Hypothalamus (tissue), 51 donors: ENCODE measurements around the gene MORC4.

Experiments
- DNase-seq, 51 donors: peaks; one replicate each; lab custom pipeline; 2025; lab: John Stamatoyannopoulos, UW

The MORC4 gene

DNA sequence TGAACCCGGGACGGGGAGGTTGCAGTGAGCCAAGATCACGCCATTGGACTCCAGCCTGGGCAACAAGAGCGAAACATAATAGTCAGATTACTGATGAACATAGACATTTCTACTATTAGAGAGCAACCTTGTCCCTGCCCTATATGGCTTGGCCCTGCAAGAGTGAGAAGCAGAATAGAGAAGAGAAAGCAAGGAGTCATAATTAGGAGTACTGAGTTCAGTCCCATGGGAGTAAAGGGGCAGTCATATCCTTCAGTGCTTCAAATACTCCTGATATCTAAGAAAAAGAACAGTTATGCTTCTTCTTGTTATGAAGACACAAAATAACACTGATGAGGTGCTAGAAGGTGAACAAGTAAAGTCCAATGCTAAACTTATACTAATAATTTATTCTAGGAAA is 46.0 kb downstream of the MORC4 start:
- no peak for DNase-seq

DNA sequence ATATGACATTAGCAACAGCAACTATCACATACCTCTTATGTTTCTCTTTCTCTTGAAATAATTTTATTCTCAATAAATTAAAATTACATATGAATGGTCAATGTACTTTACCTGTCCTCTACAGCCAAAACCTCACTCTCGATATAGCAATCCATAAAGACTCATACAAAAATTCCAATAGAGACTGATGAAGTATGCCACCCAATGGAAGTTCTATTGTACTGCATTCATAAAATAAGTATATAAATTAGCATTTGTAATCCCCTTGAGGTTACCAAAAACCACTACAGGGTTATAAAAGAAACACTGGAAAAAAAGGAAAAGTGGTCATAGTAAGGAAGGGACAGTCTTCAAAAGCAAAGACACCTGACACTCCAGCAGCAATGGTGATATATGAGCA is 47.0 kb downstream of the MORC4 start:
- DNase-seq = no peak

DNA sequence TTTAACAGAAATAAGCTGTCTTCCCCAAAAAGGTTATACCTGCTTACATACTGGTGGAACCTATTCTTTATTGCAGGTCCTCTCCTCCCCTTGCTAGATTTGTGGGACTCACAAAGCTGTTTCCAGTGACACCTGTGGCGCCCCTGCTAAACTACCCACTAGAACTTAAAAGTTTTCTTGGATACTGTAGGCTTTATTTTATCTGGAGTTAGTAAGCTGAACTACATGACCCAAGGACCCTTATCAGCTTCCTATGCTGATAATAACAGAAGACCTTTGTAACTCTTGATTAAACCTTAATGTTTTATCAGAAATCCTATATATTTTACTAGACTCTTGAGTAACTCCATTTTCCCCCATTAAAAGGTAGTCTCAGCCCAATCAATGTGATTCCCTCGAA is 47.5 kb downstream of the MORC4 start:
- DNase-seq = no peak

DNA sequence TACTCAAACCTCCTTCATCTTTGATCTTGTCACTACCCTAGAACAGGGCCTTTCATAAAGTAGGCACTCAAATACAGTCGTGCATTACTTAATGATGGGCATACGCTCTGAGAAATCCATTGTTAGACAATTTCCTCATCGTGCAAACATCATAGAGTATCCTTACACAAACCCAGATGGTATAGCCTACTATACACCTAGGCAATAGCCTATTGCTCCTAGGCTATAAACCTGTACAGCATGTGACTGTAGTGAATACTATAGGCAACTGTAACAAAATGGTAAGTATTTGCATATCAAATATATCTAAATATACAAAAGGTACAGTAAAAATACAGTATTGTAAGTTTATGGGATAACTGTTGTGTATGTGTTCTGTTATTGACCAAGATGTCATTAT is 47.9 kb downstream of the MORC4 start:
- no peak for DNase-seq

DNA sequence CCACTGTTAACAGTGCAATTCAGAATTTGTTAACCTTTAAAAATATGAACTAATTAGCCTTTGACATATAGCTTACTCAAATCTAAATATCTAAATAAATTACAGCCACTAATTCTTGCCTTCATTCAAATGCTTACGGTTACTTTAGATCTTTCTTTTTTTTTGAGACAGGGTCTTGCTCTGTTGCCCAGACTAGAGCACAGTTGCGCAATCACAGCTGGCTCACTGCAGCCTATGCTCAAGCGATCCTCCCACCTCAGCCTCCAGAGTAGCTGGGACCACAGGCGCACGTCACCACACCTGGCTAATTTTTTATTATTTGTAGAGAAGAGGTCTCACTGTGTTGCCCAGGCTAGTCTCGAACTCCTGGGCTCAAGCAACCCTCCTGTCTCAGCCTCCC is 48.8 kb downstream of the MORC4 start:
- no peak for DNase-seq

DNA sequence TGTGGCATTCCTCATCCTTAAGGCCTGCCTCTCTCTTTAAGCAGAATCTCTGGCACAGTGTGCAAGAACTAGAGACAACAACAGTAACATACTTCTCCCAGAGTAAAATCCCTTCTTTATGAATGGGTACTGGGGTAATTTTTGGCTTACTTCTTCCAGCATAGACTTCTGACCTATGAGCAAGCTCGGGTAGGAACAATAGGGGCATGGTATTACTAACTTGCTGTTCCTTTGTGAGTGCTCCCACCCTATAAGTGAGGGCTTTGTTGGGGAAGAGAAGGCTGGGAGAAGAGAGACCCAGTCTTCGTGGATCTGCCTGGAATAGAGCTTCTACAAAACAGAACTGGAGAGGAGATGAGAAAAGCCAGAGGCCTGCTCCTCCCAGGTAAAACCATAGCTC is 49.6 kb downstream of the MORC4 start:
- peak in 1 of 51 donors; percentile 1 for DNase-seq

DNA sequence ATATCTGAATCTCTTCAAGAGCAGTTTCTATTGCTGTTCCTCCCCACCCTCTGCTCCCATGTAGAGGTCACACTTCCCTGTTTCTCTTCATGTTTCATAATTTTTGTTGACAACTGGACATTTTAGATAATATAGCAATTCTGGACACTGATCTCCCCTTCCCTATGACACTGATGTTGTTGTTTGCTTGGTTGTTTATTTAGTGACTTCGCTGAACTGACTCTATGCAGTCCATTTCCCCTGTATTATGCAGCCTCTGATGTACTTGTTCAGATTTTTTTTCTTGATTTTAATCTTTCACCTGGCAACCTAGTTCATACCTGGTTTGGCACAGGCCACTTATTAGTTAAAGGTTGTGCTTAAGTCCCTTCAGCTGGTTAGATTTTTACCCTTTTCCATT is 50.6 kb downstream of the MORC4 start:
- DNase-seq = no peak

DNA sequence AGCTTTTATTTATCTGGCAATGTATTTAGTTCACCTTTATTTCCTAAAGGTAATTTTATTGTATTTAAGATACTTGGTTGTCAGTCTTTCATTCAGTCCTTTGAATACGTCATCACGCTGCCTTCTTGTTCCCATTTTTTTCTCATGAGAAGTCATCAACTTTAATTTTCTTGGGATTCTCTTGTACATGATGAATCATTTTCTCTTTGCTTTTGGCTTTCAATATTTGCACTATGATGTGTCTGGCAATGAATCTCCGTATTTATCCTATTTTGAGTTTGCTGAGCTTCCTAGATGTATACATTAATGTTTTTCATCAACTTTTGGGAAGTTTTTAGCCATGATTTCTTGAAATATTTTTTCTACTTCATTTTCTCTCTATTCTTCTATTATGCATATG is 51.4 kb downstream of the MORC4 start:
- DNase-seq = no peak

DNA sequence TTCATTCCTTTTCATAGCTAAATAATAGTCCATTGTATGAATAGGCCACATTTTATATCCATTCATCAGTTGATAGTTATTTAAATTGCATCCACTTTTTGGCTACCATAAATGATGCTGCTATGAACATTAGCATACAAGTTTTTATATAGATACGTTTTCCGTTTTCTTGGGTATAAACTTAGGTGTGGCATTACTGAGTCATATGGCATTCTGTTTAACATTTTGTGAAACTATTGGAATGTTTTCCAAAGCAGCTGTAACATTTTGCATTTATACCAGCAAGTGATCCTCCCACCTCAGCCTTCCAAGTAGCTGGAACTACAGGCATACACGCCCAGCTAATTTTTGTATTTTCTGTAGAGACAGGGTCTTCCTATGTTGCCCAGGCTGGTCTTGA is 53.5 kb downstream of the MORC4 start:
- DNase-seq = no peak

DNA sequence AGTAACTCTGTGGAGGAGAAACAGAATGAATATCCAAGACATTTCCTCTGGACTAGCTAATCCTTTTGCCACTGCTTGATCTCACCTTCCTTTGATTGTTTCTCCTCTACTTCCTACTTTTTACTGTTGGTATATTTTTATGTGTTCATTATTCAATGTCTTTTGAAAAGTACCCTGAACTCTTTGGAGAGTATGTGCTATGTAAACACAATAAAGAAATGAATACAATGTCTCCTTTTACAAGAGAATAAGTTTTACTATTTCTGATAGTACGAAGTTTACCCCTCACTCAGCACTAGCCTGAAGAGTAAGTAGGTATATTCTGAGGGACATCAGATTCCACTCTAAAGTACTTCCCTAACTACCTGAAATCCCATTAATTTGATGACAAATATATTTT is 59.9 kb downstream of the MORC4 start:
- no peak for DNase-seq

DNA sequence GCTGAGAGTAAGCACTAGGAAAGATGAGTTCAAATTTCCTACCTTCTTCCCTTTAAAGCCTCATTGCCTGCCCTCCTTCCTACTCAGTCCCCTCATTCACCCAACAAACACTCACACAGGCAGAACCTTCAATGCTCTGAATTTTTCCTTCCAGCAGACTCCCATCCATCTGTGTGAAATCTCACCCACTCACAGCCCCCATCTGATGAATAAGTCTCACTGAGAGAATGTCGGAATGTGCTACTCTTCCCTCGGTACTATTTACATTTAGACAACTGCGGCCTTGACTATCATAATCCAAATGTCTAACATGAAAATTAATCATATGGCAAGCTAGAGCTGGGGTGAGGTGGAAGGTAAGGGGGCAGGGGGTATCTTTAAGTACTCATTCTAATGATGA is 60.4 kb downstream of the MORC4 start:
- DNase-seq = no peak

DNA sequence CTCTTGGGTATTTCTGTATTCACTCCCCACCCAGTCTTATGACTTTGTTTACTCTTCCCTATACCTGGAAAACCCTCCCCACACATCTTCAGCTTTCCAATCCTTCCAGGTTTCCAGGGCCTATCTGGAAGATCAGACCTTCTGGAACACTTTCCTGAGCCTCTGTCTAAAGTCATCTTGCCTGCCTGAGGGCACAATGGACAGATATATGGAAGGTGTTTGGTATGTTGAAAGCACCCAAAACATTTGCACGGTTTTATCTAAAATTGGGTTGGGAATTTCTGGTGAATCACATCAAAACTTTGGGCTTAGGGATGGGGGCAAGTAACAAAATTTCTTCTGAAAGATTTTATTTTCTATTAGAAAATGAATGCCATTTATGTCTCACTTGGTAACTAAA is 63.8 kb downstream of the MORC4 start:
- no peak for DNase-seq

DNA sequence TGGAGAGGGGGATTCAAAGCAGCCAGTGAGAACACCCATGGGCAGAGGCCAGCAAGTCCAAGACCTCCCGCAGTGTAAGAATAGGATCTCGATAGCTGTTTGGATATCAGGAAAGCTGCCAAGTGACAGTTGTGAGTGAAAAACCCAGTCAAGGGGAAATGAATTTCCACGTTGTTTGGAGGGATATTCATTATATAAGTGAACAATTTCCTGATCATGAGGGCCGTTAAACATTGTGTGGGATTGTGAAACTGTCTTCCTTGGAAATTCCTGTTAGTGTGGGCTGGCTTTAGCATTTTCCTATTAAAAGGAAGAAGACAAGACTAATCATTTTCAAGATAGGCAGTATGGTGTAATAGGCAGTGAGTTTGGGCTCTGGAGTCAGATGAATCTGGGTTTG is 64.8 kb downstream of the MORC4 start:
- DNase-seq = no peak

DNA sequence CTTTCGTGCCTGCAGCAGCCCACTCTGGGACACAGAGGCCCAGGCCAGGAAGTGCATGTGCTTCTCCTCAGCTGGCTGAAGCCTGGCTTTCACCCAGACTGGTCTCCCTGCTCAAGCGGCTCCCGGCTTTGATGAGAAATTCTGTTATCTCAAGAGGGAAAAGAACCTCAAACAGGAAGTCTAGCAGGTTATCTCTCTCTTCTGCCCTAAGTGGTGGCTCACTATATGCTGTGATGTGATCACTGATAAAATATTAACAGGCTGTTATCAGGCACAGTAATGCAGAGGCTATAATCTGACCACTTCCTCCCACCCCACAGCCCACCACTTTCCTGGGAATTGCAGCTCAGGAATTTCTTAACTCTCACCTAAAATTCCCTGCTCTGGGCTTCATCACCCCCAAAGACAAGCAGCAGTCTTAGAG is 66.5 kb downstream of the MORC4 start:
- no peak for DNase-seq

DNA sequence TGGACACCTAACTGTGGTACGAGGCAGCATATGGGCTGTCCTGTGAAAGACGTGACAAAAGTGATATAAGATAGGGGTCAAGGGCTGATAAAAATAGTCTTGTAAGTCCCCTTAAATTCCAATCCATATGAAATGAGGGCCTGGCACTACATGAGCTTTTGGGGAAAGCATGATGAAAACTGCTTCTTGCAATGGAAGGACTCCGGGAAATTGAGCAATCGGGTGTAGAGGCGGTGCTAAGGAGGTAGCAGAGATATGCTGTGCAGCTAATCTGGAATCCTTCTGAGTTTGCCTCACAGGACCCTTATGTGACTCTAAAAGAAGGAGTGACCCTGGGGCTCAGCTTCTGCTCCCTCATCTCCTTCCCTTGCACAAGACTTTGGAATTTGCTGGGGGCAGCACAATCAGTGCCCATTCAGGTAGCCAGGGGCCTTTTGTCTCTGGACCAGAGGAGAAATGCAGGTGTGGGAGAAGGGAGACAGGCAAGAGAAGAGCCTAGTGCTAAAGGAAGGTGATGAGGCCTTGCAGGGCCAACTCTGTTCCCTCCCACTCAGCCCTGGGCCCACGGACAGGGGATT is 67.0 kb downstream of the MORC4 start:
- DNase-seq = no peak

DNA sequence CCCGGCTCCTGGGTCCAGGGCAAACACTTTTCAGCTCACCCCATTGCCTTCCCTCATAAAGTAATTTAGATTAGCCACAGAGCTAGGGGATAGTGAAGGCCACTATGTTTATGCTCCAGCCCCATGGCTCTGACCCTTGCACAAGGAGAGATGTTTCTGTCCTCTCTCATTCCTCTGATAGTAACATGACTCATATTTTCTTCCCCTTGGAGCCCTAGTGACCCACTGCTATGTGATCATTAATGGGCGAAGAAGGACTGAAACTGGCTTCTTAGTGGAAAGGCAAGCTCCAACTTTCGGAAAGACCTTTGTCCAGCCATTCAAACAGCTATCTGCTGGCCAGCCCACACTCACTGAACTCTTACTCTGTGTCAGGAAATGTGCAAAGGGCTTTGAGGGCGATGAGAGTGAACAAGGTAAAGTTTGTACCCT is 67.5 kb downstream of the MORC4 start:
- DNase-seq = no peak

DNA sequence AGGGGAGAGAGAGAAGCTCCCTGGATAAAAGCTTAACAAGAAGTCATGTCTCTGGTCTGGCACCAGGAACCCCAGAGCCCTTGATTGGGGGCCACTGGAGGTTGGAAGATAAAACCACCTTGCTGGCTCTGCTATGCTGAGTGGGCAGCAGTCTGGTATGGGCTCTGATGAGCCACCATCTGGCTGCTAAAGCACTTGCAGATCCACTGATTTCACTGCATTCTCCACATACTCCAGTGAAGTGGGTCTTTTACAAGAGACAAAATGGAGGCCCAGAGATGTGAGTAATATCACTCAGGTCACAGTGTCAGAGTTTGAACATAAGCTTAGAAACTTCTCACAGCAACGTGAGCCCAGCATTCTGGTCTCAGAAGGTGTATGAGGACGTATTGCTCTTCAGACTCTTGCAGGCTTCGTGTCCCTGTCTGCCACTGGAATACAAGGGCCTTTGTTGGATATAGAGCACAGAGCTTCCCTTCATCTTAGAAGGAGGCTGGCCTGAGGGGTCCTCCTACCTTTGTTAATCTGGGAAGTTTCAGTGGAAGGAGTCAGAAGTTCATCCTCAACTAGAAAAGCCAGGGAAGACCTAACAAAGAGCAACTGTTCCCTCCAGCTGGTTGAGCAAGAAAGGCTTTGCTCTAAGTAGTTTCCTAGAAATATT is 68.1 kb downstream of the MORC4 start:
- no peak for DNase-seq

DNA sequence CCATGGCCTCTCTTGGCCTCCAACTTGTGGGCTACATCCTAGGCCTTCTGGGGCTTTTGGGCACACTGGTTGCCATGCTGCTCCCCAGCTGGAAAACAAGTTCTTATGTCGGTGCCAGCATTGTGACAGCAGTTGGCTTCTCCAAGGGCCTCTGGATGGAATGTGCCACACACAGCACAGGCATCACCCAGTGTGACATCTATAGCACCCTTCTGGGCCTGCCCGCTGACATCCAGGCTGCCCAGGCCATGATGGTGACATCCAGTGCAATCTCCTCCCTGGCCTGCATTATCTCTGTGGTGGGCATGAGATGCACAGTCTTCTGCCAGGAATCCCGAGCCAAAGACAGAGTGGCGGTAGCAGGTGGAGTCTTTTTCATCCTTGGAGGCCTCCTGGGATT is 71.8 kb downstream of the MORC4 start:
- no peak for DNase-seq

DNA sequence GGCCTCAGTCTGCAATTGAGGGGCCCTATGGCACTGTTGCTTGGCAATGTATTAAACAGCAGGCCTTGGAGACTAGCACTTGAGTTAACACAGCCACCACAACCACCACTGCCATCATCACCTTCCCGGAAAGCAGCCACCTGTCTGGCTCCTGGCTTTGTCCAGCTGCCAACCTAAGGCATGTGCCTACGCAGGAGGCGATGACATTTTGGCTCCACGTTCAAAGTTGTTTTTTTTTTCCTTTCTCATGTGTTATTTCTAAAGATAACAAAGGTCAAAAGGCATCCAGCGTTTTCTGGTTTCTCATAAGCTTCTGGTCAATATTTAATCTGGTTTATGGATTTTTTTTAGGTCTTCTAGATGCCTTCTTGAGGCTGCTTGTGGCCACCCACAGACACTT is 72.3 kb downstream of the MORC4 start:
- DNase-seq = no peak

DNA sequence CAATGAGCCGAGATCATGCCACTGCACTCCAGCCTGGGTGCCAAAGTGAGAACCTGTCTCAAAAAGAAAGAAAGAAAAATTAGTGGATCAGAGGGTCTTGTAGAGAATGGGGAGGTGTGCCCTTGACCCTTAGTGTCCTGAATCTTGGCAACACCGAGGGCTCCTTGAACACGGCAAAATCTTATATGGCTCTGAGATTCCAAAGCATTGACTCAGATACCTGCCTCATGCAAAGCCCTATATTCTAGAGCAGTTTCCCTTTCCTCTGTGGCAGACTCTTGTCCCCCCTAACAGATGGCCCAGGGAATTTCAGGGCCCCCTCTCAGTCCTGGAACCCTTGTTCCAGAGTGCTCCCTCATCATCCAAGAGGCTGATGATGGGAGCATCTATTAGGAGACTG is 73.0 kb downstream of the MORC4 start:
- DNase-seq = no peak

DNA sequence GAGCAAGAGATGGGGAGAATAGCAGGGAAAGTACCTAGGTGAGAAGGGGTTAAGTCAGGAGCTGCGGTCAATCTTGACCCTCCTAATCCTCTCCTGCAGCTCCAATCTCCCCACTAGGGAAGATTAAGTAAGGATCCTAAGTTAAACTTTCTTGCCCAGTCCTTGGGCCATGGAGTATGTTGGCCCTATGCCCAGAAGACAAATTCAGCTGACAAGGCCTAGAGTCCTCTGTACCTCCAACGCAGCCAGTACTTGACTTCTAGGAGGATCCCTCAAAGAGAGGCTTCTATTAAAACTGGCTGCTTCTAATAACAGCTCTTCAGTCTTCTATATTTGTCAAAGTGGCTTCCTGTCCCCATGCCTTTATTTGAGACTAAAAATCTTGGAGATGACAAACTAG is 78.4 kb downstream of the MORC4 start:
- no peak for DNase-seq

DNA sequence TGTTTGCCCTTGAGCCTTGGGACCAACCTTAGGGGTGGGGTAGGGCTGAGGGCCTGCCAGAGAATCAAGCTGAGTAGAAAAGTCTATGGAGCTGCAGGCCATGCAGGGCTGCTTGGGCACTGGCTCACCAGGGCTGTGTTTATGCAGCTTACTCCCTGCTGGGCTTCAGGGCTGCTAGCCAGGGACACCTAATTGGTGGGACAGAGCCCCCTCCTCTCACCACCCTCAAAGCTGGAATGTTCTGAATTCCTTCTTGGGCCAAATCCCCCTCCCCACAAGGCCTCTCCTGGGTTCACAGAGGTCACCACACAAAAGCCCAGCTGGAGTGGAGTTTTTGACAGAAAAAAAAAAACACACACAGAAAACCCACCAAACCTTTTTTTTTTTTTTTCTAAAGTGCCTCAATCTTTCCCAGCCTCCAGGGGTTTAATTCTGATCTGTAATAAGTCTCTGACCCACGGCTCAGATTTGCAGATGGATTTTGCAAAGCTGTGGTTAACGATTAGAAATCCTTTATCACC is 80.0 kb downstream of the MORC4 start, which contains the start of gene CLDN2:
CLDN2 (plus strand) TSS at position 471 of the 521 bp plus-strand sequence. CDS start 7,827 bp downstream, outside the sequence.
- no peak for DNase-seq
